Measurements from ENCODE around the gene SAE1. TPM values are rescaled to one million over a fixed set of nuclear protein-coding genes. Genes with fewer than 3 reads are reported as not detected.

The SAE1 gene
- total and polyA plus RNA-seq, 10 of the 15 experiments (the other 5 are each of a cell fraction or from before 2014, with no cell fraction given), result 62.0 to 246 (median 148) TPM

GRCh38 chr19:47215581-47215980, 84.9 kb downstream of the SAE1 start:
- FAIRE-seq (no peak), ATAC-seq (no peak), DNase-seq (ENCODE audit: low read depth, low spot score) (no peak)
- Histone ChIP-seq H4K20me1 (ENCODE audit: control insufficient read depth, insufficient read depth) (no peaks in the 10 kb centered on the region), H3K36me3 (ENCODE audit: control insufficient read depth in 2 of 2, insufficient read depth in 2 of 2, low read length in 1 of 2) (peaks cover 2 to 3% of the 10 kb centered on the region in 2 experiments; a peak in 3 of 4 replicates), H3K79me2 (ENCODE audit: control insufficient read depth, insufficient read depth, low read length) (no peaks in the 10 kb centered on the region), H3K4me2 (ENCODE audit: control insufficient read depth, insufficient read depth) (no peak overlapping the region), H3K4me1 (ENCODE audit: control insufficient read depth, insufficient read depth, low read length) (0 out of 2 replicates have a peak, but pooled peaks cover 2% of the 10 kb centered on the region), H2AFZ (ENCODE audit: control insufficient read depth, low read depth, low read length) (no peak overlapping the region), H3K9ac (ENCODE audit: control insufficient read depth, insufficient read depth, low read length) (no peak overlapping the region), H3K9me3 (replicated peaks; ENCODE audit: control insufficient read depth, insufficient read depth, low read length) (no peaks in the 10 kb centered on the region), H3K27ac (ENCODE audit: control insufficient read depth, insufficient read depth) (no peak overlapping the region), H3K27me3 (replicated peaks in 1 of 2; ENCODE audit: control insufficient read depth in 2 of 2, insufficient read depth in 2 of 2, low read length in 1 of 2) (no peaks in the 10 kb centered on the region), H3K4me3 (no peak overlapping the region)
- BruUV-seq (replicated peaks), result no TSS peak
- ChIA-PET CTCF (interaction anchor here (12.2 kb wide), 1 partner anchor 30 kb away, joined by 473 read pairs; no protein-coding TSS in a partner anchor), SMC1A (ENCODE audit: uncharacterized antibody, unreplicated experiment) (interaction anchor here (0.6 kb wide), 1 partner anchor 38 kb away, joined by 3 read pairs; no protein-coding TSS in a partner anchor), RAD21 (ENCODE audit: unreplicated experiment) (interaction anchor here (1.2 to 1.6 kb wide), 2 partner anchors 10 to 29 kb away, joined by 4 to 6 read pairs; no protein-coding TSS in a partner anchor), POLR2A (interaction anchor here (1.3 kb wide), 1 partner anchor 10 kb away, joined by 4 read pairs; no protein-coding TSS in a partner anchor)
- in situ Hi-C loops (cut with MboI) (no loop called here), intact Hi-C loops (cut with micrococcal nuclease; ENCODE audit: unreplicated experiment) (no loop called here)
- TF ChIP-seq GABPA (IDR thresholded peaks at IDR 0.05; ENCODE audit: low read depth) (no peak), POLR2AphosphoS2 (IDR thresholded peaks at IDR 0.05; ENCODE audit: low read depth, low read length) (no peak), IRF3 (IDR thresholded peaks at IDR 0.05) (no peak), DPF2 (IDR thresholded peaks at IDR 0.05) (no peak), TCF7 (IDR thresholded peaks at IDR 0.05; ENCODE audit: borderline replicate concordance) (no peak), MEF2B (IDR thresholded peaks at IDR 0.05; ENCODE audit: partially characterized antibody, poor library complexity, severe bottlenecking) (no peak), LARP7 (IDR thresholded peaks at IDR 0.05) (no peak), REST (IDR thresholded peaks at IDR 0.05; ENCODE audit: low read depth, low read length) (no peak), E2F4 (IDR thresholded peaks at IDR 0.05; ENCODE audit: low read depth, low read length) (no peak), PAX8 (IDR thresholded peaks at IDR 0.05) (no peak), TAF1 (IDR thresholded peaks at IDR 0.05; ENCODE audit: borderline replicate concordance, low read depth, low read length) (no peak), SUZ12 (IDR thresholded peaks at IDR 0.05; ENCODE audit: unreplicated experiment) (no peak), CHD1 (IDR thresholded peaks at IDR 0.05; ENCODE audit: low read depth, low read length) (no peak), EGR1 (IDR thresholded peaks at IDR 0.05; ENCODE audit: borderline replicate concordance in 1 of 2, low read depth in 2 of 2, low read length in 2 of 2) (no peak), PML (IDR thresholded peaks at IDR 0.05; ENCODE audit: low read length) (no peak), SPI1 (IDR thresholded peaks at IDR 0.05; ENCODE audit: borderline replicate concordance, insufficient read depth, low read depth, low read length) (no peak), POU2F2 (IDR thresholded peaks at IDR 0.05; ENCODE audit: borderline replicate concordance, low read depth, low read length) (no peak), BRCA1 (IDR thresholded peaks at IDR 0.05; ENCODE audit: low read depth, low read length) (no peak)
- WGBS (ENCODE audit: insufficient coverage, insufficient replicate concordance, low lambda C conversion rate, missing lambda C conversion rate), result 87% methylated on average over 5 of the region's 5 CpGs

All from GM12878 (cell line).